GM23338 (cell line): Measurements from ENCODE around the gene LRMDA.

Experiments
- CREB1 ChIP-seq: fragments of 250-450 bp; sonication (Bioruptor Pico); IDR thresholded peaks from 2 replicates; pipeline ENCODE4 v1.5.0; 2020; ENCODE audit warnings: low read depth, mild to moderate bottlenecking, moderate library complexity
- CTCF ChIP-seq, 2 experiments: fragments of 200-600 bp in 1 of 2; sonication (generic) in 1 of 2; conservative IDR thresholded peaks; 2 replicates each; pipeline versions ENCODE4 v1.5.1 to v1.6.1; 2016 to 2017; ENCODE audit warnings: antibody characterized with exemption in 2 of 2, low read depth in 2 of 2, mild to moderate bottlenecking in 2 of 2, moderate library complexity in 1 of 2
- EZH2 ChIP-seq: fragments of 200-600 bp; sonication (generic); IDR thresholded peaks from one replicate; pipeline ENCODE4 v1.8.0; 2017; ENCODE audit warnings: antibody characterized with exemption, mild to moderate bottlenecking, low read depth; ENCODE audit not compliant: unreplicated experiment
- EZH2phosphoT487 ChIP-seq: fragments of 200-600 bp; sonication (generic); IDR thresholded peaks from one replicate; pipeline ENCODE4 v1.8.1; 2018; ENCODE audit warnings: antibody characterized with exemption; ENCODE audit not compliant: unreplicated experiment
- NANOG ChIP-seq: IDR thresholded peaks from 2 replicates; pipeline ENCODE4 v1.6.1; 2016; ENCODE audit warnings: antibody characterized with exemption, borderline replicate concordance
- POLR2AphosphoS5 ChIP-seq: IDR thresholded peaks from 2 replicates; pipeline ENCODE4 v1.6.1; 2016; ENCODE audit warnings: antibody characterized with exemption, low read depth
- REST ChIP-seq: IDR thresholded peaks from one replicate; pipeline ENCODE4 v1.6.1; 2018; ENCODE audit warnings: antibody characterized with exemption; ENCODE audit not compliant: unreplicated experiment
- ZNF331 ChIP-seq: fragments of 250-450 bp; sonication (Bioruptor Pico); IDR thresholded peaks from 2 replicates; pipeline ENCODE4 v1.5.0; 2020; ENCODE audit warnings: low read depth, mild to moderate bottlenecking, moderate library complexity

- TF ChIP-seq EZH2: no peak
- TF ChIP-seq CTCF (conservative IDR thresholded peaks at IDR 0.05; ENCODE audit: low read depth in 2 of 2): no peak
- no peak for TF ChIP-seq NANOG
- no peak for TF ChIP-seq REST
- no peak for TF ChIP-seq POLR2AphosphoS5
- no peak for TF ChIP-seq CREB1
- no peak for TF ChIP-seq ZNF331 (CRISPR knock-in tag)
- no peak for TF ChIP-seq EZH2phosphoT487
Observed at GRCh38 chr10:76085817-76086167, 654.4 kb downstream of the LRMDA start.
